ENCODE data around the gene CDC7. TPM values are rescaled to one million over a fixed set of nuclear protein-coding genes. Genes with fewer than 3 reads are reported as not detected.
"Not testable (repeated sequence)": the region's sequence is repeated elsewhere in the genome, so short reads cannot be mapped to it uniquely, and the experiment has no call there.

Gene CDC7
- 2.4 and 4.5 TPM in 2 replicates for total RNA-seq

GRCh38 chr1:91500756-91501522 lies at the start of gene CDC7:
Gene CDC7 (plus strand): TSS chr1:91500851. CDS start chr1:91501717, 866 bp downstream.
- DNase-seq (ENCODE audit: low read depth in 2 of 2), result peak; percentile 66 to 91

- DNase-seq (ENCODE audit: low read depth in 2 of 2), result no peak
These were observed 46.5 kb upstream of the CDC7 start for GRCh38 chr1:91454136-91454535.

GRCh38 chr1:91455334-91455733 lies 45.3 kb upstream of the CDC7 start:
- no peak for DNase-seq (ENCODE audit: low read depth in 2 of 2)

DNA sequence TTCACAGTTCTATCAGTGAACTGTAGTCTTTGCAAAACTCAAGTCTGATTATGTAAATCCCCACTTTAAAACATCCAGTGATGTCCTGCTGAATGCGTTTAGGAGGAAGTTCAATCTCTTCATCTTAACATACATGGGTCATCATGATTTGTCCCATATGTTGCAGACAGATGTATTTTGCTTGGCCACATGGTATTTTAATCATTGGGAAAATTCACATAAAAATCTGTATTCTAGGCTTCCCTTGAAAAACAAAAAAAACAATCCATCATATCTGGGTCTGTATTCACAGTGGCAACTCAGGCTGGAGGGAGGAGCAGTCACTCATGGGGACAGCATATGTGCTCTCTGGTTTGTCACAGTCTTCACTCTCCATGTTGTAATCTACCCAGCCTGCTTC lies 44.8 kb upstream of the CDC7 start:
- DNase-seq (ENCODE audit: low read depth in 2 of 2), result no peak

DNA sequence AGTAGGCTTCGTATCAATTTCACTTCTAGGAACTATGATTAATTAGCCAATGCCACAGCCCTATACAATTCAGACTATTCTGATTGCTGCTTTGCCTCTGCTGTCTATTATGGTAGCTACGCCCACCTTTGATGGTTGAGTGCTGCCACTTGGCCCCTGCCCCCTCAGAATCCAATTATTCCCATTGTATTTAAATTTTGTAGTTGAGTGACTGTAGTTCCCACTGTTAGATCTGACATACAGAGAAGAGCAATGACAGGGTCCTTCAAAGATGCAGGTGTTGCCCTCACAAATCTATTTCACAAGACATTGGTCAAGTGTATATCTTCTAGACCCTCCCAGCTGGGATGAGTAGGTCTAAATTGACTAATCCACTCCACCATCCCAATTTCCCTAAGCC lies 35.3 kb upstream of the CDC7 start:
- not testable (repeated sequence) for DNase-seq (ENCODE audit: low read depth in 2 of 2)

- no peak for DNase-seq (ENCODE audit: low read depth in 2 of 2)
These were observed 24.0 kb upstream of the CDC7 start for GRCh38 chr1:91476533-91477217.

DNA sequence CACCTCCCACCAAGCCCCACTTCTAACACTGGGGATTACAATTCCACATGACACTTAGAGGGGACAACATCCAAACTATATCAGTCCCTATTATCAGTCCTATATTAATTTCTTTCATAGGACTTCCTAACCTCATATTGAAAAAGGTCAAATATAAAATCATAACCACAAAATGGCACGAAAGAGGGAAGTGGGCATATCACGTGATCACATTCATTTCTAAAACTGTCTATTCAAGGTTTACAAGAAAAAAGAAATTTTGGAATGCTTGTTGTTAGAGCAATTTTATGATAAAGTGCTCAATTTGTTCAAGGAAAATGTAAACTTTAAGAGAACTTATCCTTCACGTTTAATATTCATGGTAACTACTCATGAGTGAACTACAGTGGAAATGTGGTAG lies 13.2 kb upstream of the CDC7 start:
- DNase-seq (ENCODE audit: low read depth in 2 of 2), result no peak

- no peak for DNase-seq (ENCODE audit: low read depth in 2 of 2)
These were observed 10.2 kb upstream of the CDC7 start for GRCh38 chr1:91490501-91490900.

DNA sequence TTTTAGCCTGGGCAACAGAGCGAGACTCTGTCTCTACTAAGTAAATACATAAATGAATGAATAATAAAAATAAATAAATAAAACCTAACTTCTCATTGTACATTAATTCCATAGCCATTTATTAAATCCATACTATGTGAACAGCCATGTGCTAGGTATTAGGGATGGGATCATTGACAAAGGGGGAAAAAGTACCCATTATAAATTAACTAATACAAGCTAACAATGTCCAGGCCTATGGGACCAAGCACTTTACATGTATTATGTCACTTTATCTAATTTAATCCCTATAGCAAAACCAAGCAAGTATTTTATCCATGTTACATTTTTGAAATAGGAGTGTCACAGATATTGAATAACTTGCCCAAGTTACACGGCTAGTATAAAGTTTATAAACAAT lies 2.6 kb upstream of the CDC7 start:
- no peak for DNase-seq (ENCODE audit: low read depth in 2 of 2)

DNA sequence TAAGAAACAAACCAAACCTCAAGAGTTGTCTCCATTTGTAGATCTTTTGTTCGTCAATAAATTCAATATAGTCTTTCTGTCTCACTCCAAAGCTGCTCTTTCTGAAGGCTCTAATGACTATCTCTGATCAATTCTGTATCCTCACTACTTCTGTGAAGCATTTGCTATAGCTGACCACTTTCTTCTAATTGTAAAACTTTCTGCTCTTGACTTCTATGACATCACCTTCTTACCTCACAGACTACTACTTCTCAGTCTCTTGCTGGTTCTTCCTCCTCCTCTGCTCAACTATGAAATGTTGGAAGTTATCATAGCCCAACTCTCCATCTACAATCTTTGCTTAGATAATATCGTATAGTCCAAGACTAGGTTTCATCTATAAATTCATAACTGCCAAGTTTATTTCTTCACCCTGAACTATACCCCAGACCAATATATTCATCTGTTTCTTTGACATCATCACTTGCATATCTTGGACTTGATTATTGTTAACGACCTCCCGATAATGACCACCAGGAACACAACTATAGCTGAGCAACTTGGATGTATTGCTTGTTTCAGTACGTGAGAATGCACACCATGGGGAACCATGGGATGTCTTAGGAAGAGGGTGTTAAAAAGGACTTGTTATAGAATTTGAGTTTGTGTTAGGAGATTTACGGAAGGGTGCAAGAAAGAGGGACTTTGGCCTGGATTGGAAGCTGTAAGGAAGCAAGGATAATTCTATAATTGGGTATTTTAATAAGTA lies 2.0 kb upstream of the CDC7 start:
- DNase-seq (ENCODE audit: low read depth in 2 of 2), result no peak

DNA sequence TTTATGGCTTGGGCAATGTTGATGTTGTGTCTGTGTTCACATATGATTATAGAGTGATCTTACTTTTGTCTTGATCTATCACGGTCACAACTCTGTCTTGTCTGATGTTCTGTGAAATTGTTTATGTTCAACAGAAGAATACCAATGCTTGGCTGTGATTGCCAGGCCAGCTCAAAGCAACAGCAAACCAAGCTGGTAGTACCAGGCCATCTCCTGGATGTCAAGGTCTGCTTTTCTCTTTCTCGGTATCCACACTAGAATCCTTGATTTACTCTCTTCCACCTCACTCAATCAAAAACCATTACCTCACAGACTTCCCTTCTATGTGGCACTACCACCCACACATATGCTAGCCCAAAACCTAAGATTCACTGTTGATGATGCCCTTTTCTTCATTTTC lies 1.3 kb upstream of the CDC7 start:
- DNase-seq (ENCODE audit: low read depth in 2 of 2), result no peak

- no peak for DNase-seq (ENCODE audit: low read depth in 2 of 2)
These were observed 521 bp upstream of the CDC7 start for GRCh38 chr1:91499904-91500755.

DNA sequence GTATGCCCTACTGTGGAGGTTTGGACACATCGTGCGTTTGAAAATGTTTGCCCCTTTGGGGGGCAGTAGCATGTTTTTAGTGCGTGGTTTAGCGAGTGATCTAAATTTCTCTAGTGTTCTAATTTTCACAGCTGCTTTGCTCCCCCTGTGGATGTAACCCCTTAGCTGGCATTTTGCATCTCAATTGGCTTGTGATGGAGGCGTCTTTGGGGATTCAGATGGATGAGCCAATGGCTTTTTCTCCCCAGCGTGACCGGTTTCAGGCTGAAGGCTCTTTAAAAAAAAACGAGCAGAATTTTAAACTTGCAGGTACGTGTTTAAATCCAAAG lies 836 bp downstream of the CDC7 start:
- DNase-seq (ENCODE audit: low read depth in 2 of 2), result no peak

GRCh38 chr1:91501971-91502671 lies 1.5 kb downstream of the CDC7 start:
- no peak for DNase-seq (ENCODE audit: low read depth in 2 of 2)

DNA sequence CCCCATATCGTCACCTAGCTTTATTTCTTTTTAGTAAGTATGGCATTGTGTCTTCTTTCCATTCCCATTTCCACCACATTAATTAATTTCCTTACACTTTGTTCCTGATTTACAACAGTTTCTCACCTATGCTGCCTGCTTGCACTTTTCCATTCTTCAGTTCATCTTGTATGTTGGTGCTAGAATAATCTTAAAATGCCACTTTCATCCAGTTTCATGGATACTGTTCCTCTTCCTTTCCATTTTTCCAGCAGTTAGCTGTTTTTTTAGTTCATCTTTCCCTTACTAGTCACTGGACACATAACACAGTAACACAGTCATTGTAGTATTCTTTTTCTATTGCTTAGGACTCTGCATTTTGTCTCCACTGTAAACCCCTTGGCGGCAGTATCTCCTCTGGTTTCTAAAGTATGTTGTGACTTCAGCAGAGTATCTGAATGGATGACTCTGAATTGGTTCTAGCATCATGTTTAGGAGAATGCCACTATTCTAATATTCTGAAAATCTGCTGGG lies 2.1 kb downstream of the CDC7 start:
- DNase-seq (ENCODE audit: low read depth in 2 of 2), result no peak

- DNase-seq (ENCODE audit: low read depth in 2 of 2), result no peak
These were observed 2.8 kb downstream of the CDC7 start for GRCh38 chr1:91503332-91503900.

DNA sequence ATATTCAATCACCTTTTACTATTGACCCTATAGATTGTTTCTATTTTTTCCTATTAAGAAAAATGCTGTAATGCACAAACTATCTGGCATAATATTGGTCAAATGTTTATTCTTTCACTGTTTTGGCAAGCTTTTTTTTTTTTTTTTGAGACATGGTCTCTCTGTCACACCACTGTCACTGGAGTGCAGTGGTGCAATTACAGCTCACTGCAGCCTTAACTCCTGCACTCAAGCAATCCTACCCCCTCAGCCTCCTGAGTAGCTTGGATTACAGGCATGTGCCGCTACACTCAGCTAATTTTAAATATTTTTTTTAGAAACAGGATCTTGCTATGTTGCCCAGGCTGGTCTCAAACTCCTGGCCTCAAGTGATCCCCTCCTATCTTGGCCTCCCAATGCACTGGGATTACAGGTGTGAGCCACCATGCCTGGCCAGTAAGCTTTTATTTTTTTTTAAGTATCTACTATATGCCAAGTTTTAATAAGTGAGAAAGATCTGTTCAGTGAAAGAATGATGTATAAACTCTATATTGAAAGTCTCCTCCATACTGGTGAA lies 3.4 kb downstream of the CDC7 start:
- DNase-seq (ENCODE audit: low read depth in 2 of 2), result no peak

DNA sequence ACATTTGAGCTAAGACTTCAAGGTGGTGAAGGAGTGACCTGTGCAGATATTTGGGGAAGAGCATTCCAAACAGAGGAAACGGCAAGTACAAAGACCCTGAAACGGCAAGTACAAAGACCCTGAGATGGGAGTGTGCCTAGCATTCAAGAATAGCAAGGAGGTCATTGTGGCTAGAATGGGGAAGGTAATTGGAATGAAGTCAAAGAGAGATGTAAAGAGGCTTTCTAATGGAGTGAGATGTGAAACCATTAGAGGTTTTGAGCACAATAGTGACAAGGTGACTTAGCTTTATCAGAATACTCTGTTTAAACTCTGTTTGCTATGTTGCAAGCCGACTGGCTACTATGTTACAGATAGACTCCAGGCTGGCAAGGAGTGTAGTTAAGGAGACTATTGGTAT lies 4.4 kb downstream of the CDC7 start:
- no peak for DNase-seq (ENCODE audit: low read depth in 2 of 2)

DNA sequence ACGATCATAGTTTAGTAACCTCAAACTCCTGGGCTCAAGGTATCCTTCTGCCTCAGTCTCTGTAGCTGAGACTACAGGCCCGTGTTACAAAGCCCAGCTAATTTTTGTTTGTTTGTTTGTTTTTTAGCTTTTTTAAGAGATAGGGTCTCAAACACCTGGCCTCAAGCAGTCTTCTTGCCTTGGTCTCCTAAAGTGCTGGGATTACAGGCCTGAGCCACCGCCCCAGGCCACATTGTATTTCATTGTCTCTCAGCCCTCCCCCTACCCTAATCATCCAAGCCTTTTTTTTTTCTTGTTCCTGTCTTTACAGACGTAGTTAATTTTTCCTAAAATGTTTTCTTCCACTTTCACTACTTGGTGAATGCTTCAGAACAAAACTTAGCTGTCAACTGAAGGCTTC lies 5.4 kb downstream of the CDC7 start:
- DNase-seq (ENCODE audit: low read depth in 2 of 2), result no peak

GRCh38 chr1:91507328-91507727 lies 6.7 kb downstream of the CDC7 start:
- DNase-seq (ENCODE audit: low read depth in 2 of 2), result no peak
